Measurements from ENCODE around the gene IQGAP3. TPM values are rescaled to one million over a fixed set of nuclear protein-coding genes. Genes with fewer than 3 reads are reported as not detected.
A peak's percentile ranks its signal among the peaks of the same experiment; 100 is the strongest.
"Not testable (repeated sequence)": the region's sequence is repeated elsewhere in the genome, so short reads cannot be mapped to it uniquely, and the experiment has no call there.

The IQGAP3 gene
- polyA plus RNA-seq, 1 donor, result 13.9 TPM

DNA sequence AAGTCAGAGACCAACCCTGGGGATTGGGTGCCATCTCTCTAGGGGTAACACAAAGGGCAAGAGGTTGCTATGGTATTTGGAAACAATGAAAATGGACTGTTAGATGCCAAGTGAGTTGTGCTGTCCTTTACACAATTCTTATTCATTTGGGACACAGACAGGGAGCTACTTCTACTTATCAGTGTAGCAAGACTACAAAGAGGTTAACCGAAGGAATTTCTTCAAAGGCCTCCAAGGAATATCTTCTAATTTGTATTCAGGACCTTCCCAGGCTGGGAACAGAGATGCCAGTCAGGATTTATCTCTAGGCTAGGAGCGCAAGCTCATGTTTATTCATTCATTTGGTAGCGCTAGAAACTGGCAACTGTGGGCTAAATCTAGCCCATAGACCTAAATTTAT lies 21.8 kb upstream of the IQGAP3 start:
- Histone ChIP-seq H3K4me1 (ENCODE audit: control insufficient read depth, insufficient read depth, low read length) (peaks cover 4% of the 10 kb centered on the region), H3K9me3 (ENCODE audit: control insufficient read depth, low read depth, low read length) (peaks cover 2% of the 10 kb centered on the region), H3K4me3 (ENCODE audit: low read length) (no peak overlapping the region), H3K36me3 (ENCODE audit: control insufficient read depth, insufficient read depth, low read length) (peaks cover 59% of the 10 kb centered on the region), H3K27me3 (ENCODE audit: control insufficient read depth, insufficient read depth, low read length) (no peaks in the 10 kb centered on the region), H3K27ac (ENCODE audit: low read length) (no peak overlapping the region)
- no peak for DNase-seq
- WGBS (ENCODE audit: insufficient coverage, low lambda C conversion rate), result no CpG with 5 or more reads among the region's 3 CpGs

DNA sequence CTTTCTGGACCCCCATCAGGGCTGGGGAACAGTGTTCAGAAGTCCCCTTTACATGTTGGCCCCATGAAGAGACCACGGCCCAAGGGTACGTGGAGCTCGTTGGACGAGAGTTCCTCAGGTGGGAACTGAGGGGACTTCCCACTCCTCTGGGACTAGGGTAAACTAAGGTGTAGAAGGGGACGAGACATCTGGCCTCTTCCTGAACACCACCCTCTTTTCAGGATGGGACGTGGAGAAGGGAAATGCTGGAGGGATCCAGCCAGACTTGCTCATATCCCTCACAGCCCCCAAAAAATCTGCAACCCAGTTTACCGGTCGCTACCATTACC lies 21.3 kb upstream of the IQGAP3 start:
- DNase-seq, result no peak
- no peak overlapping the region for H3K4me3 ChIP-seq (ENCODE audit: low read length)
- no CpG with 5 or more reads among the region's 8 CpGs for WGBS (ENCODE audit: insufficient coverage, low lambda C conversion rate)
- peaks cover 2% of the 10 kb centered on the region for H3K9me3 ChIP-seq (ENCODE audit: control insufficient read depth, low read depth, low read length)
- H3K27ac ChIP-seq (ENCODE audit: low read length), result no peak overlapping the region
- H3K4me1 ChIP-seq (ENCODE audit: control insufficient read depth, insufficient read depth, low read length), result peaks cover 4% of the 10 kb centered on the region
- H3K36me3 ChIP-seq (ENCODE audit: control insufficient read depth, insufficient read depth, low read length), result peaks cover 57% of the 10 kb centered on the region
- H3K27me3 ChIP-seq (ENCODE audit: control insufficient read depth, insufficient read depth, low read length), result no peaks in the 10 kb centered on the region

DNA sequence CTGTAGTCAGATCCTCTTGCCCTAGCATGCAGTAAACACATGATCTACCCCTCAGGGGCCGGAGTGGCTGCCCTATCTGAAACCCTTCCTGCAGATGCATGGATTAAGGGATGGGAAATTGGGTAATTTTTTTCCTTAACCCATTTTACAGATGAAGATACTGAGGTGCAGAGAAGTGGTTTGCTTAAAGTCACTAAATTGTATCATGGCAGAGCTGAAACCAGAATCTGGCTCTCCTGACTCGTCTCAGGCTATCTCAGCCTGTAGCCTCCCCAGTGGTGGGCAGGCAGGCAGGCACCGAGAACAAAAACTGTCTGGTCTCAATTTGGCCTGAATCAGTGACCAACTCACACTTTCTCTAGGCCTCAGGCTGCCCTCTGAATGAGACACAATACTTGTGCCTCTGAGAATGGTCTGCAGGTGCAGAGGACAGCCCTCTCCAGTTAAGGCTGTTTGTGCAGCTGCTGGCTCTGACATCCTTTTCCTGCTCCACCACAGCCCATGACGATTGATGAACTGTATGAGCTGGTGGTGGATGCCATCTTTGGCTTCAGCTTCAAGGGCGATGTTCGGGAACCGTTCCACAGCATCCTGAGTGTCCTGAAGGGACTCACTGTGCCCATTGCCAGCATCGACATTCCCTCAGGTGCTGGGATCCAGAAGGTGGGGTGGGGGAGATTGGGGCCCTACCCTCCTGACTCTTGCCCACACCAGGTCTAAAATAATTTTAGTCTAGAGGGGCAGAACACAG lies 20.7 kb upstream of the IQGAP3 start:
- no CpG with 5 or more reads among the region's 8 CpGs for WGBS (ENCODE audit: insufficient coverage, low lambda C conversion rate)
- no peak overlapping the region for H3K4me3 ChIP-seq (ENCODE audit: low read length)
- peaks cover 2% of the 10 kb centered on the region for H3K9me3 ChIP-seq (ENCODE audit: control insufficient read depth, low read depth, low read length)
- no peak overlapping the region for H3K27ac ChIP-seq (ENCODE audit: low read length)
- H3K27me3 ChIP-seq (ENCODE audit: control insufficient read depth, insufficient read depth, low read length), result no peaks in the 10 kb centered on the region
- H3K36me3 ChIP-seq (ENCODE audit: control insufficient read depth, insufficient read depth, low read length), result peaks cover 51% of the 10 kb centered on the region
- peaks cover 4% of the 10 kb centered on the region for H3K4me1 ChIP-seq (ENCODE audit: control insufficient read depth, insufficient read depth, low read length)
- no peak for DNase-seq

DNA sequence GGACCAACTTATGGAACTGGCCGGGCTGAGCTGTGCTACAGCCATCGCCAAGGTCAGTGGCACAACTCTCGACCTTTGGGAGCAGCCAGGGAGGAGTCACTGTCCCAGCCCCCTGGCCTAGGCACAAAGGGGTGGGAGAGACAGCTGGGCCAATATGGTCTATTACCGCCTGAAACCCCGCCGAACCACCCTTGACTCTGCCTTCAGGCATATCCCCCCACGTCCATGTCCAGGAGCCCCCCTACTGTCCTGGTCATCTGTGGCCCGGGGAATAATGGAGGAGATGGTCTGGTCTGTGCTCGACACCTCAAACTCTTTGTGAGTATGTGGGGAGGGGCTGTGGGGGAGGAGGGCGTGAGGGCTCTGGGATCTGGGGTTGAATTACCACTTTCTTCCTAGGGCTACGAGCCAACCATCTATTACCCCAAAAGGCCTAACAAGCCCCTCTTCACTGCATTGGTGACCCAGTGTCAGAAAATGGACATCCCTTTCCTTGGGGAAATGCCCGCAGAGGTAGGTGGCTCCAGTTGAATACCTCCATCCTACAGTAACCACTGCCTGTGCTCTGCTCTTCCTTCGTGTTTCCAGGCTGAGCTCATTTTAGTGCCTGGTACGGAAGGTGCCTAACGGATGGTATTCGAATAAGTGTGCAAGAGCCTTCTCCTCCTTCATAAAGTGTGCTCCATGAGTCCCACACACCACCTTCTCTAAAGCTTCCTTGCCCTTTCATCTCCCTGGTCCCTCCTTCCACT lies 20.0 kb upstream of the IQGAP3 start:
- Histone ChIP-seq H3K27me3 (ENCODE audit: control insufficient read depth, insufficient read depth, low read length) (no peaks in the 10 kb centered on the region), H3K27ac (ENCODE audit: low read length) (peak overlapping the region; percentile 49), H3K36me3 (ENCODE audit: control insufficient read depth, insufficient read depth, low read length) (peaks cover 44% of the 10 kb centered on the region), H3K4me3 (ENCODE audit: low read length) (peak overlapping the region; percentile 89), H3K4me1 (ENCODE audit: control insufficient read depth, insufficient read depth, low read length) (peaks cover 4% of the 10 kb centered on the region), H3K9me3 (ENCODE audit: control insufficient read depth, low read depth, low read length) (peaks cover 2% of the 10 kb centered on the region)
- no peak for DNase-seq
- WGBS (ENCODE audit: insufficient coverage, low lambda C conversion rate), result no CpG with 5 or more reads among the region's 16 CpGs

DNA sequence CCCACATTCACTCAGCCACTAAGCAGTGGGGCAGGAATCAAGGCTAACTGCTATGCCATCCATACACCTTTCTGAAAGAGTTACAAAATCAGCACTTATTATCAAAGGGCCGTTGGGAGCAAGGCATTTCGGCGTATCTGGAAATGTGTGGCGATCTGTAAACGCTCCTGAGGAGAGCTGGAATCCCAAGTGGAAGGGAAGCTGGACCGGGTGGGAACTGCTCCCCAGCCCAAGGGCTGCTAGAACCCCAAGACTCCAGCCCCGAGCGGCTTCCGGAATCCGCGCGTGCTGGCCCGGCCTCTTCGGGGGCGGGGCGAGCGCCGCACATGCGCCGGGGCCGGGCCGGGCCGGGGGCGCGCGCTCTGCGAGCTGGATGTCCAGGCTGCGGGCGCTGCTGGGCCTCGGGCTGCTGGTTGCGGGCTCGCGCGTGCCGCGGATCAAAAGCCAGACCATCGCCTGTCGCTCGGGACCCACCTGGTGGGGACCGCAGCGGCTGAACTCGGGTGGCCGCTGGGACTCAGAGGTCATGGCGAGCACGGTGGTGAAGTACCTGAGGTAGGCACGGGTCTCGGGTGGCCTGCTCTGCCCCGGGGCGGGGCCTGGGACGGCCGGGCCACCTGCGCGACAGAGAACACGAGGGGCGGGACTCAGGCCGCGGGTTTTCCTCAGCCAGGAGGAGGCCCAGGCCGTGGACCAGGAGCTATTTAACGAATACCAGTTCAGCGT lies 19.2 kb upstream of the IQGAP3 start, which contains the start of gene NAXE:
Gene NAXE, plus strand, starts transcription at position 345 of the 726 bp plus-strand sequence. Its CDS starts 29 bp downstream, at position 374.
- Histone ChIP-seq H3K36me3 (ENCODE audit: control insufficient read depth, insufficient read depth, low read length) (peaks cover 38% of the 10 kb centered on the region), H3K27me3 (ENCODE audit: control insufficient read depth, insufficient read depth, low read length) (no peaks in the 10 kb centered on the region), H3K4me3 (ENCODE audit: low read length) (peak within 1 kb of the TSS; percentile 89), H3K9me3 (ENCODE audit: control insufficient read depth, low read depth, low read length) (peaks cover 2% of the 10 kb centered on the region), H3K4me1 (ENCODE audit: control insufficient read depth, insufficient read depth, low read length) (peaks cover 4% of the 10 kb centered on the region), H3K27ac (ENCODE audit: low read length) (peak within 1 kb of the TSS; percentile 84)
- WGBS (ENCODE audit: insufficient coverage, low lambda C conversion rate), result no CpG with 5 or more reads among the region's 60 CpGs
- DNase-seq, result peak; percentile 62 to 88

DNA sequence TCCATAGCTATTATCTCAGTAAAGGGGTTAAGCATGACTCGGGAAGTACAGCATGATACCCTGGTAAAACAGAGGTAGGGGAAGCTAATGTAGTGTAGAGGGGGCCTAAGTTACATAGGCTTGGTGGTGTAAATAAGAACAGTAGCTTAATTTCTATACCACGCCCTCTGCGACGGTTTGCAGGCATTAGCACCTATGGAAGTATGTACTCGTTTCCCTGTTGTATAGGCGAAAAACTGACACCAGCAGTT lies 18.7 kb upstream of the IQGAP3 start:
- peak overlapping the region; percentile 84 for H3K27ac ChIP-seq (ENCODE audit: low read length)
- no CpG with 5 or more reads among the region's 6 CpGs for WGBS (ENCODE audit: insufficient coverage, low lambda C conversion rate)
- peaks cover 33% of the 10 kb centered on the region for H3K36me3 ChIP-seq (ENCODE audit: control insufficient read depth, insufficient read depth, low read length)
- peaks cover 4% of the 10 kb centered on the region for H3K4me1 ChIP-seq (ENCODE audit: control insufficient read depth, insufficient read depth, low read length)
- H3K9me3 ChIP-seq (ENCODE audit: control insufficient read depth, low read depth, low read length), result peaks cover 2% of the 10 kb centered on the region
- DNase-seq, result no peak
- peak overlapping the region; percentile 89 for H3K4me3 ChIP-seq (ENCODE audit: low read length)
- H3K27me3 ChIP-seq (ENCODE audit: control insufficient read depth, insufficient read depth, low read length), result no peaks in the 10 kb centered on the region

DNA sequence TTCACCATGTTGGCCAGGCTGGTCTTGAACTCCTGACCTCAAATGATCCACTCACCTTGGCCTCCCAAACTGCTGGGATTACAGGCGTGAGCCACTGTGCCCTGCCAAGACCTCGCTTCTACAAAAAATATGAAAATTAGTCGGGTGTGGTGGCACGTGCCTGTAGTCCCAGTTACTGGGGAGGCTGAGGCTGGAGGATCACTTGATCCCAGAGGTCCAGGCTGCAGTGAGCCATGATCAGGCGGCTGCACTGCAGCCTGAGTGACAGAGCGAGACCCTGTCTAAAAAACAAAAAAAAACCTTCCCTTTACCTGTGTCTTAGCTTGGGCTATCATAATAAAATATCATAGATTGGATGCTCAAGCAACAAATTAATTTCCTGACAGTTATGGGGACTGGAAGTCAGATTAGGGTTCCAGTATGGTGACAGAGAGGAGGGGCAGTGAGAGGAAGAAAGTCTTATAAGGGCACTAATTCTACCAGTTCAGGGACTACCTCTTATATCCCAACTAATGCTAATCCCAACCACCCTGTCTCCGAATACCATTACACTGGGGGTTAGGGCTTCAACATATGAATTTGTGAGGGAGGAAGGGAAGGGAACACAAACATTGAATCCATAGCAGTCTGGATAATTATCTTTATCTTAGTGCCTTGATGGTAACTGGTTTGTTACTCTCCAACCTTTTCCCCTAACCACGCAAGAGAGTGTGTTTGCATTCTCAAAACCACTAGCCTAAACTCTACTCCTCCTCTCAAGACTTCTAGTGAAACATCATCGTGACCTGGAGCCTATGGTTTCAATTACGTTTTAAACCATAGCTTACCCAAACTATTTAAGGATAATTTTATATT lies 18.2 kb upstream of the IQGAP3 start:
- Histone ChIP-seq H3K9me3 (ENCODE audit: control insufficient read depth, low read depth, low read length) (peaks cover 2% of the 10 kb centered on the region), H3K27ac (ENCODE audit: low read length) (peak overlapping the region; percentile 84), H3K4me1 (ENCODE audit: control insufficient read depth, insufficient read depth, low read length) (peaks cover 4% of the 10 kb centered on the region), H3K4me3 (ENCODE audit: low read length) (peak overlapping the region; percentile 89), H3K27me3 (ENCODE audit: control insufficient read depth, insufficient read depth, low read length) (no peaks in the 10 kb centered on the region), H3K36me3 (ENCODE audit: control insufficient read depth, insufficient read depth, low read length) (peaks cover 28% of the 10 kb centered on the region)
- no peak for DNase-seq
- 78% methylated on average over 4 of the region's 10 CpGs for WGBS (ENCODE audit: insufficient coverage, low lambda C conversion rate)

DNA sequence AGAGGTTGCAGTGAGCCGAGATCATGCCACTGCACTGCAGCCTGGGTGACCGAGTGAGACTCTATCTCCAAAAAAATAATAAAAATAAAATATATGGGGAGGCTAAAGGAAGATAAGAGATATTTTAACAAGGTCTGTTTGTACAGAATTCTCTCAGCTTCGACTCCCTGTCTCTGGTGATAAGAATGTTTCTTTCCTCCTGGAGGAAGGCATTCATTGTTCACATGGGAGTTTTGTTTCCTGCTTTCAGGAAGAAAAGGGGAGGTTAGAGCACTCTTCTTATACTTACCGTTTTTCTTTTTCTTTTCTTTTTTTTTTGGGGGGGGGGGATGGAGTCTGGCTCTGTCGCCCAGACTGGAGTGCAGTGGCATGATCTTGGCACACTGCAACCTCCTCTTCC lies 17.2 kb upstream of the IQGAP3 start:
- no peak overlapping the region for H3K4me3 ChIP-seq (ENCODE audit: low read length)
- H3K9me3 ChIP-seq (ENCODE audit: control insufficient read depth, low read depth, low read length), result peaks cover 2% of the 10 kb centered on the region
- no peaks in the 10 kb centered on the region for H3K27me3 ChIP-seq (ENCODE audit: control insufficient read depth, insufficient read depth, low read length)
- no peak overlapping the region for H3K27ac ChIP-seq (ENCODE audit: low read length)
- peaks cover 4% of the 10 kb centered on the region for H3K4me1 ChIP-seq (ENCODE audit: control insufficient read depth, insufficient read depth, low read length)
- no peak for DNase-seq
- peaks cover 18% of the 10 kb centered on the region for H3K36me3 ChIP-seq (ENCODE audit: control insufficient read depth, insufficient read depth, low read length)
- WGBS (ENCODE audit: insufficient coverage, low lambda C conversion rate), result 25% methylated on average over 1 of the region's 5 CpGs

DNA sequence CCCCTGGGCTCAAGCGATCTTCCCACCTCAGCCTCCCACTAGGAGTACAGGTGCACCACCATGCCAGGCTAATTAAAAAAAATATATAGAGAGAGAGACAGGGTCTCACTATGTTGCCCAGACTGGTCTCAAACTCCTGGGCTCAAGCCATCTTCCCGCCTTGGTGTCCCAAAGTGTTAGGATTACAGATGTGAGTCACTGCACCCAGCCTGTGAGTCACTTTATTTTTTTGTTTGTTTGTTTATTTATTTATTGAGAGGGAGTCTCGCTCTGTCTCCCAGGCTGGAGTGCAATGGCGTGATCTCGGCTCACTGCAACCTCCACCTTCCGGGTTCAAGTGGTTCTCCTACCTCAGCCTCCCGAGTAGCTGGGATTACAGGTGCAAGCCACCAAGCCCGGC lies 15.6 kb upstream of the IQGAP3 start:
- WGBS (ENCODE audit: insufficient coverage, low lambda C conversion rate), result 80% methylated on average over 1 of the region's 8 CpGs
- H3K4me3 ChIP-seq (ENCODE audit: low read length); H3K4me1 ChIP-seq (ENCODE audit: control insufficient read depth, insufficient read depth, low read length); DNase-seq; H3K27ac ChIP-seq (ENCODE audit: low read length); H3K27me3 ChIP-seq (ENCODE audit: control insufficient read depth, insufficient read depth, low read length); H3K9me3 ChIP-seq (ENCODE audit: control insufficient read depth, low read depth, low read length); H3K36me3 ChIP-seq (ENCODE audit: control insufficient read depth, insufficient read depth, low read length): not testable (repeated sequence)

All from large intestine (tissue), 3 donors.